ENCODE measurements around the gene RNH1. TPM values are rescaled to one million over a fixed set of nuclear protein-coding genes. Genes with fewer than 3 reads are reported as not detected.

The RNH1 gene
- total and polyA plus RNA-seq, 10 of the 15 experiments (the other 5 are each of a cell fraction or from before 2014, with no cell fraction given), result 2.3 to 162 (median 72.1) TPM

- TF ChIP-seq TCF12 (IDR thresholded peaks at IDR 0.05; ENCODE audit: low read depth, low read length), result peak; percentile 71; the same call in 1 of the 2 replicates
- peak; percentile 51; the same call in 1 of the 2 replicates for TF ChIP-seq SPI1 (IDR thresholded peaks at IDR 0.05; ENCODE audit: borderline replicate concordance, insufficient read depth, low read depth, low read length)
- TF ChIP-seq SUZ12 (IDR thresholded peaks at IDR 0.05; ENCODE audit: unreplicated experiment), result no peak
- TF ChIP-seq BHLHE40 (IDR thresholded peaks at IDR 0.05; ENCODE audit: borderline replicate concordance in 1 of 2, low read depth in 2 of 2, low read length in 1 of 2), result peak; percentile 32 to 49; a peak in 2 of 4 replicates
Measured at GRCh38 chr11:554428-555226, 47.6 kb upstream of the RNH1 start (continued).

- FAIRE-seq, result no peak
- ChIA-PET RAD21 (ENCODE audit: unreplicated experiment) (interaction anchor here (0.5 to 2.6 kb wide), 4 partner anchors 116 to 172 kb away, joined by 3 to 22 read pairs (median 12); partner anchors contain the start of genes DEAF1 and TMEM80), CTCF (interaction anchor here (0.9 to 1.8 kb wide), 5 partner anchors 15 to 243 kb away, joined by 3 to 54 read pairs (median 3); no protein-coding TSS in a partner anchor), POLR2A (interaction anchor here (1.4 kb wide), 1 partner anchor 18 kb away, joined by 5 read pairs; the partner anchor contains the start of gene HRAS), SMC1A (ENCODE audit: uncharacterized antibody, unreplicated experiment) (interaction anchor here (1.0 kb wide), 1 partner anchor 169 kb away, joined by 4 read pairs; no protein-coding TSS in a partner anchor)
- 42% methylated on average over 10 of the region's 11 CpGs for whole genome bisulfite sequencing (ENCODE audit: insufficient coverage, insufficient replicate concordance, low lambda C conversion rate, missing lambda C conversion rate)
- no TSS peak for BruUV-seq (replicated peaks)
- Histone ChIP-seq H3K27me3 (replicated peaks in 1 of 2; ENCODE audit: control insufficient read depth in 2 of 2, insufficient read depth in 2 of 2, low read length in 1 of 2) (peaks cover 0 to 5% of the 10 kb centered on the region in 2 experiments; a peak in 2 of 4 replicates), H3K9ac (ENCODE audit: control insufficient read depth, insufficient read depth, low read length) (no peak overlapping the region), H3K36me3 (ENCODE audit: control insufficient read depth in 2 of 2, insufficient read depth in 2 of 2, low read length in 1 of 2) (no peaks in the 10 kb centered on the region), H3K4me1 (ENCODE audit: control insufficient read depth, insufficient read depth, low read length) (no peaks in the 10 kb centered on the region), H2AFZ (ENCODE audit: control insufficient read depth, low read depth, low read length) (no peak overlapping the region), H4K20me1 (ENCODE audit: control insufficient read depth, insufficient read depth) (no peaks in the 10 kb centered on the region), H3K9me3 (replicated peaks; ENCODE audit: control insufficient read depth, insufficient read depth, low read length) (no peaks in the 10 kb centered on the region), H3K79me2 (ENCODE audit: control insufficient read depth, insufficient read depth, low read length) (no peaks in the 10 kb centered on the region), H3K4me2 (ENCODE audit: control insufficient read depth, insufficient read depth) (no peak overlapping the region), H3K4me3 (no peak overlapping the region), H3K27ac (ENCODE audit: control insufficient read depth, insufficient read depth) (no peak overlapping the region)
- intact Hi-C loops (cut with micrococcal nuclease; ENCODE audit: unreplicated experiment) (loop anchor here (2.0 kb wide), 1 partner anchor 169 kb away; no protein-coding TSS in a partner anchor), in situ Hi-C loops (cut with MboI) (no loop called here)
- no peak for TF ChIP-seq GATAD2B (conservative IDR thresholded peaks at IDR 0.05; ENCODE audit: low read depth)
- TF ChIP-seq MTA3 (IDR thresholded peaks at IDR 0.05; ENCODE audit: borderline replicate concordance, low read length), result no peak
- no peak for TF ChIP-seq ZZZ3 (IDR thresholded peaks at IDR 0.05; ENCODE audit: control insufficient read depth, insufficient read length, low read depth)
- TF ChIP-seq WRNIP1 (IDR thresholded peaks at IDR 0.05; ENCODE audit: borderline replicate concordance, low read depth, low read length), result no peak
- TF ChIP-seq BMI1 (IDR thresholded peaks at IDR 0.05; ENCODE audit: borderline replicate concordance), result no peak
- TF ChIP-seq RELA (IDR thresholded peaks at IDR 0.05; ENCODE audit: borderline replicate concordance, partially characterized antibody), result no peak
- no peak for TF ChIP-seq NBN (IDR thresholded peaks at IDR 0.05)
- TF ChIP-seq IRF5 (IDR thresholded peaks at IDR 0.05; ENCODE audit: borderline replicate concordance), result no peak
- TF ChIP-seq BACH1 (IDR thresholded peaks at IDR 0.05; ENCODE audit: borderline replicate concordance), result no peak
- no peak for TF ChIP-seq PKNOX1 (IDR thresholded peaks at IDR 0.05)
- TF ChIP-seq POLR2AphosphoS5 (IDR thresholded peaks at IDR 0.05; ENCODE audit: low read length), result no peak
- TF ChIP-seq IKZF2 (IDR thresholded peaks at IDR 0.05), result no peak
- no peak for TF ChIP-seq CTCF (IDR thresholded peaks at IDR 0.05 in 2 of 3, conservative IDR thresholded peaks at IDR 0.05 in 1 of 3; ENCODE audit: control insufficient read depth in 2 of 3, extremely low read depth in 1 of 3, insufficient read depth in 1 of 3, low read depth in 3 of 3, low read length in 3 of 3)
- no peak for ATAC-seq
- DNase-seq (ENCODE audit: low read depth, low spot score), result no peak
Measured at GRCh38 chr11:553988-554340, 46.9 kb upstream of the RNH1 start.
